HepG2 (cell line): ENCODE measurements around the gene ADAT3. TPM values are rescaled to one million over a fixed set of nuclear protein-coding genes. Genes with fewer than 3 reads are reported as not detected.

Source experiments
- ATF7 ChIP-seq, 2 experiments: fragments of 450-650 bp in 1 of 2; sonication (generic) in 1 of 2; formaldehyde crosslinking in 1 of 2; IDR thresholded peaks; 2 replicates each; pipeline versions ENCODE4 v1.4.0 to v1.6.1; 2016 to 2020; ENCODE audit warnings: antibody characterized with exemption in 1 of 2, mild to moderate bottlenecking in 1 of 2, missing genetic modification reagents in 1 of 2
- CBFB ChIP-seq: sonication (generic); formaldehyde crosslinking; IDR thresholded peaks from 2 replicates; pipeline ENCODE4 v1.4.0; 2020; ENCODE audit warnings: missing genetic modification reagents
- FOXP4 ChIP-seq: sonication (generic); formaldehyde crosslinking; IDR thresholded peaks from 2 replicates; pipeline ENCODE4 v1.4.0; 2020; ENCODE audit warnings: missing genetic modification reagents
- LRRFIP1 ChIP-seq: sonication (generic); formaldehyde crosslinking; conservative IDR thresholded peaks from 2 replicates; pipeline ENCODE4 v1.4.0; 2020; ENCODE audit warnings: missing genetic modification reagents
- MED13 ChIP-seq: sonication (generic); formaldehyde crosslinking; IDR thresholded peaks from 2 replicates; pipeline ENCODE4 v1.5.0; 2020; ENCODE audit warnings: missing genetic modification reagents
- NCOA1 ChIP-seq: sonication (generic); formaldehyde crosslinking; IDR thresholded peaks from 2 replicates; pipeline ENCODE4 v1.9.0; 2021; ENCODE audit warnings: missing genetic modification reagents
- PCBP1 ChIP-seq: fragments of 200-400 bp; formaldehyde crosslinking; IDR thresholded peaks from 2 replicates; pipeline ENCODE4 v1.6.1; 2017; ENCODE audit warnings: mild to moderate bottlenecking, low read depth, low read length, borderline replicate concordance
- PHF20 ChIP-seq: sonication (generic); formaldehyde crosslinking; IDR thresholded peaks from 2 replicates; pipeline ENCODE4 v1.5.0; 2020; ENCODE audit warnings: mild to moderate bottlenecking, missing genetic modification reagents
- SAP130 ChIP-seq: IDR thresholded peaks from 2 replicates; pipeline ENCODE4 v1.6.1; 2016; ENCODE audit warnings: low read depth
- SP1 ChIP-seq, 2 experiments: fragments of 450-650 bp in 1 of 2; sonication (generic) in 1 of 2; formaldehyde crosslinking in 1 of 2; IDR thresholded peaks; 2 replicates each; pipeline versions ENCODE4 v1.4.0 to v1.6.1; 2016 to 2020; ENCODE audit warnings: missing genetic modification reagents in 1 of 2
- YEATS2 ChIP-seq: sonication (generic); formaldehyde crosslinking; IDR thresholded peaks from 2 replicates; pipeline ENCODE4 v1.4.0; 2020; ENCODE audit warnings: missing genetic modification reagents, borderline replicate concordance
- ZBTB8A ChIP-seq: sonication (generic); formaldehyde crosslinking; IDR thresholded peaks from 2 replicates; pipeline ENCODE4 v1.4.0; 2020; ENCODE audit warnings: mild to moderate bottlenecking, low read depth, missing genetic modification reagents, borderline replicate concordance
- ZKSCAN1 ChIP-seq: fragments of 150-350 bp; IDR thresholded peaks from 2 replicates; pipeline ENCODE4 v1.6.1; 2014; ENCODE audit warnings: low read length
- ZNF468 ChIP-seq: sonication (generic); formaldehyde crosslinking; IDR thresholded peaks from 2 replicates; pipeline ENCODE4 v1.8.0; 2022; ENCODE audit warnings: mild to moderate bottlenecking, moderate library complexity, missing genetic modification reagents
- ZNF530 ChIP-seq: sonication (generic); formaldehyde crosslinking; IDR thresholded peaks from 2 replicates; pipeline ENCODE4 v1.5.0; 2020; ENCODE audit warnings: low read depth, mild to moderate bottlenecking, missing genetic modification reagents
- ZNF687 ChIP-seq: sonication (generic); formaldehyde crosslinking; IDR thresholded peaks from 2 replicates; pipeline ENCODE4 v1.5.1; 2020; ENCODE audit warnings: mild to moderate bottlenecking, missing genetic modification reagents, moderate library complexity
- ZNF772 ChIP-seq: sonication (generic); formaldehyde crosslinking; IDR thresholded peaks from 2 replicates; pipeline ENCODE4 v1.5.0; 2020; ENCODE audit warnings: mild to moderate bottlenecking, missing genetic modification reagents
- ZNF790 ChIP-seq: sonication (generic); formaldehyde crosslinking; IDR thresholded peaks from 2 replicates; pipeline ENCODE4 v1.8.0; 2022; ENCODE audit warnings: missing genetic modification reagents, mild to moderate bottlenecking, borderline replicate concordance
- ZNF841 ChIP-seq: sonication (generic); formaldehyde crosslinking; IDR thresholded peaks from 2 replicates; pipeline ENCODE4 v1.8.1; 2023; ENCODE audit warnings: missing genetic modification reagents, borderline replicate concordance
- ZNF883 ChIP-seq: sonication (generic); formaldehyde crosslinking; IDR thresholded peaks from 2 replicates; pipeline ENCODE4 v1.5.1; 2020; ENCODE audit warnings: mild to moderate bottlenecking, missing genetic modification reagents; ENCODE audit errors: not compliant biosample characterization
- polyA plus RNA-seq, 8 experiments: library from polyadenylated mRNA; depleted of rRNA in 3 of 8; stranded (reverse) in 7 of 8; unstranded in 1 of 8; fragments of >200 nt; fragmentation: Illumina TruSeq in 4 of 8; extraction: Trizol in 4 of 8; gene quantifications; 2 replicates each; pipeline versions ENCODE4 v1.2.1 to v1.2.3, GENCODE V29; 2011 to 2016; ENCODE audit warnings: low read depth in 4 of 8, missing spikeins in 1 of 8, mixed read lengths in 1 of 8; ENCODE audit not compliant: insufficient read depth in 1 of 8
- total RNA-seq, 5 experiments: library from RNA; depleted of rRNA; stranded (reverse); fragments of >200 nt; fragmentation: Illumina TruSeq; extraction: Trizol; gene quantifications; 2 replicates each; pipeline ENCODE4 v1.2.3, GENCODE V29; 2016; ENCODE audit warnings: low read depth in 1 of 5

ADAT3 gene
- total and polyA plus RNA-seq, 2 of the 13 experiments (the other 11 are each of a cell fraction or from before 2014, with no cell fraction given): 0.95 to 3.5 TPM

GRCh38 chr19:1875646-1876495 lies 29.3 kb upstream of the ADAT3 start (continued):
- TF ChIP-seq ZNF790 (CRISPR knock-in tag) (peak; percentile 47; the same call in 1 of the 2 replicates), ZNF841 (CRISPR knock-in tag) (no peak), NCOA1 (CRISPR knock-in tag) (no peak), MED13 (CRISPR knock-in tag) (no peak), PHF20 (CRISPR knock-in tag) (peak; percentile 79), SP1 (IDR thresholded peaks at IDR 0.05) (no peak), SP1 (CRISPR knock-in tag; IDR thresholded peaks at IDR 0.05) (peak; percentile 96), ZNF883 (CRISPR knock-in tag) (peak; percentile 58), PCBP1 (0 out of 2 replicates have a peak, but pooled peaks have one; percentile 77), ZBTB8A (no peak), ZKSCAN1 (no peak), ZNF772 (CRISPR knock-in tag) (peak; percentile 85), ZNF468 (0 out of 2 replicates have a peak, but pooled peaks have one; percentile 75), ZNF530 (CRISPR knock-in tag) (no peak), CBFB (peak; percentile 82; the same call in 1 of the 2 replicates), SAP130 (CRISPR knock-in tag) (peak; percentile 99), ATF7 (IDR thresholded peaks at IDR 0.05) (no peak), ATF7 (CRISPR knock-in tag; IDR thresholded peaks at IDR 0.05) (peak; percentile 66; the same call in 1 of the 2 replicates), LRRFIP1 (CRISPR knock-in tag) (no peak), ZNF687 (CRISPR knock-in tag) (peak; percentile 96), FOXP4 (CRISPR knock-in tag) (peak; percentile 57; the same call in 1 of the 2 replicates), YEATS2 (CRISPR knock-in tag) (peak; percentile 92)
